HG03280 (cell line): ENCODE results near the gene PRPF19.

Experiments used
- ATAC-seq: cut with Tn5 transposase; IDR thresholded peaks from one replicate; pipeline ENCODE4 v1.9.1; 2021; ENCODE audit warnings: mild to moderate bottlenecking, moderate library complexity; ENCODE audit not compliant: unreplicated experiment

Gene PRPF19

DNA sequence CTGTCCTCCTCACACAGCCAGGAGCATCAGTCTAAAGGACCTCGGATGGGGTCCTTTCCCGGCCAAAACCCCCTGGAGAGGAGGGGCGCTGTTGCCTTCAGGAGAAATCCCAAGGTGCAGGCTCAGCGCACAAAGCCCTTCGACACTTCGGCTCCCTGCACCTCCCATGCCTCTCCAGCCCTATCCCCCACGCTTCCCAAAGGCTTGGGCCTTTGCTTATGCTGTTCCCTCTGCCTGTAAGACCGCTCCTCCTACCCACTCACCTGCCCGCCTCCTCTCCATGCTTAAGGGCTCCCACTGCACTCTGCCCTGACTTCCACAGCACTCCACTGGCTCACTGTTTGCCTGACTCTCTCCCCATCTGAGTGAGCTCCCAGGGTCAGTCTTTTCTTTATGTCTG, 32.1 kb upstream of the PRPF19 start:
- ATAC-seq: no peak

- ATAC-seq: no peak
Observed at GRCh38 chr11:60937811-60938210, 31.4 kb upstream of the PRPF19 start.

GRCh38 chr11:60937144-60937527, 30.8 kb upstream of the PRPF19 start:
- no peak for ATAC-seq

- no peak for ATAC-seq
Observed at GRCh38 chr11:60936467-60937143, 30.2 kb upstream of the PRPF19 start.

GRCh38 chr11:60935676-60936442, 29.5 kb upstream of the PRPF19 start:
- no peak for ATAC-seq

GRCh38 chr11:60934790-60935605, 28.6 kb upstream of the PRPF19 start:
- ATAC-seq: no peak

DNA sequence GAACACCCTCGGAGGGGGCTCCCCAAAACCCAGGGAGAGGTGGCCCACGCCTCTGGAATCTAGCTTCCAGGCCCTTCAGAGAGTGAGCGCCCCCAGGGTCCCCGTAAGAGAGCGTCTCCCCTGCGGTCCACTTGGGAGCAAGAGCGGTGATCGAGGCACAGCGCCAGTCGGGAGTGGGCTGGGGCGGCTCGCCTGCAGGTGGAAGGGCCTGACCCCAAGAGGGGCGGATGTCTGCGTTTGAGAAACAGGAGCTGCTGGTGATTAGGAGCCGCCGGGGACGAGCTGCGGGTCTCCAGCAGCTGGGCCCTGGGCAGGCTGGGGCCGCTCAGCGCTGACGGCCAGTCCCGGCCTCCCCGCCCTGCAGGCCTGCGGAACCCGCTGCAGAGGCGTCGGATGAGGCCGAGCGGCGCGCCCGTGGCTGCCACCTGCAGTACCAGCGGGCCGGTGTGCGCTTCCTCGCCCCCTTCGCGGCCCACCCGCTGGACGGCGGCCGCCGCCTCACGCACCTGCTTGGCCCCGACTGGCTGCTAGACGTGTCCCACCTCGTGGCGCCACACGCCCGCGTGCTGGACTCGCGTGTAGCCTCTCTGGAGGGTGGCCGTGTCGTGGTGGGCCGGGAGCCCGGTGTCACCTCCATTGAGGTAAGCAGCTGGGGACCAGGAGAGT, 27.9 kb upstream of the PRPF19 start:
- ATAC-seq: no peak

- no peak for ATAC-seq
Observed at GRCh38 chr11:60933416-60934123, 27.2 kb upstream of the PRPF19 start.

GRCh38 chr11:60932605-60933356, 26.4 kb upstream of the PRPF19 start:
- ATAC-seq: no peak

- ATAC-seq: no peak
Observed at GRCh38 chr11:60931917-60932316, 25.5 kb upstream of the PRPF19 start.

DNA sequence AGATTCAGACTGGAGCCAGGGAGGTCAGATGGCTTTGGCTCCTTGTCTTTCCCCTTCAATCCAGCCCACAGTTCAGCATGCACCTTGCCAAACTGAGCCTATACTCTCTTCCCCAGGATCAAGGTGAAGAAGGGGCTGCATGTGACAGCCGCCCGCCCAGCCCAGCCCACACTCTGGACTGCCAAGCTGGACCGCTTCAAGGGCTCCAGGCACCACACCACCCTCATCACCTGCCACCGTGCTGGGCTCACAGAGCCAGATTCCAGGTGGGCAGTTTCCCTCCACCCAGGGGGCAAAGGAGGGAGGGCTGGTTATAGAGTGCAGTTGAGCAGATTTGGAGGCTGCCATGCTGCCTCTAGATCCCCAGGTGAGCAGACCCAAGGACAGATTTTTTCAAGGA, 24.0 kb upstream of the PRPF19 start:
- ATAC-seq: no peak

GRCh38 chr11:60929764-60930163, 23.4 kb upstream of the PRPF19 start:
- no peak for ATAC-seq

DNA sequence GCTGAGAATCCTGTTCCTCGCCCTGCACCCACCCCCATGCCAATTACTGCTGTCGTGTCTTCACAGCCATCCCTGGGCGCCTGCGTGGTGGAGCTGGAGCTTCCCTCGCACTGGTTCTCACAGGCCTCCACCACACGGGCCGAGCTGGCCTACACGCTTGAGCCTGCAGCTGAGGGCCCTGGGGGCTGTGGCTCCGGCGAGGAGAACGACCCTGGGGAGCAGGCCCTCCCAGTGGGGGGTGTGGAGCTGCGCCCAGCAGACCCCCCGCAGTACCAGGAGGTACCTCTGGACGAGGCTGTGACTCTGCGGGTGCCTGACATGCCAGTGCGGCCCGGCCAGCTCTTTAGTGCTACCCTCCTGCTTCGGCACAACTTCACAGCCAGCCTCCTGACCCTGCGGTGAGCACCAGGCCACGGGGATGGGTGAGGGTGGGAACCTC, 22.2 kb upstream of the PRPF19 start:
- ATAC-seq: no peak

GRCh38 chr11:60927600-60927999, 21.2 kb upstream of the PRPF19 start:
- ATAC-seq: no peak

GRCh38 chr11:60927061-60927592, 20.7 kb upstream of the PRPF19 start:
- ATAC-seq: no peak

DNA sequence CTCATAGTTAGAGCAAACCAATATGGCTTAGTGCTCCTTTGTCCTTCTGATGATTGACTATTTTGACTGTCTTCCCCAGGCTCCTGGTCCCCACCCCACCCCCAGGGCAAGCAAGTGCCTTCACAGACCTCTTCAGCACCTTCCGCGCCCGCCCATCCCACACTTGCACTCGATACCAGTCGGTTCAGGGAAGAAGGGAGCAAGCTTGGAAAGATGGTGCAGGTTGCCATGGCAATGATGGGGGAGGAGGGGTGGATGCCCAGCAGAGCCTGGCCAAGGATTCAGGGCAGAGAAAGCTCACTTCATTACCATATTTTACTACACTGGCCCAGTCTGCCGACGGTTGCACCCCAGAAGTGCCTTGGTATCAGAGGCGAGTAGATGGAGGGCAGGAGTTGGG, 20.1 kb upstream of the PRPF19 start:
- no peak for ATAC-seq

GRCh38 chr11:60925868-60926267, 19.5 kb upstream of the PRPF19 start:
- no peak for ATAC-seq

DNA sequence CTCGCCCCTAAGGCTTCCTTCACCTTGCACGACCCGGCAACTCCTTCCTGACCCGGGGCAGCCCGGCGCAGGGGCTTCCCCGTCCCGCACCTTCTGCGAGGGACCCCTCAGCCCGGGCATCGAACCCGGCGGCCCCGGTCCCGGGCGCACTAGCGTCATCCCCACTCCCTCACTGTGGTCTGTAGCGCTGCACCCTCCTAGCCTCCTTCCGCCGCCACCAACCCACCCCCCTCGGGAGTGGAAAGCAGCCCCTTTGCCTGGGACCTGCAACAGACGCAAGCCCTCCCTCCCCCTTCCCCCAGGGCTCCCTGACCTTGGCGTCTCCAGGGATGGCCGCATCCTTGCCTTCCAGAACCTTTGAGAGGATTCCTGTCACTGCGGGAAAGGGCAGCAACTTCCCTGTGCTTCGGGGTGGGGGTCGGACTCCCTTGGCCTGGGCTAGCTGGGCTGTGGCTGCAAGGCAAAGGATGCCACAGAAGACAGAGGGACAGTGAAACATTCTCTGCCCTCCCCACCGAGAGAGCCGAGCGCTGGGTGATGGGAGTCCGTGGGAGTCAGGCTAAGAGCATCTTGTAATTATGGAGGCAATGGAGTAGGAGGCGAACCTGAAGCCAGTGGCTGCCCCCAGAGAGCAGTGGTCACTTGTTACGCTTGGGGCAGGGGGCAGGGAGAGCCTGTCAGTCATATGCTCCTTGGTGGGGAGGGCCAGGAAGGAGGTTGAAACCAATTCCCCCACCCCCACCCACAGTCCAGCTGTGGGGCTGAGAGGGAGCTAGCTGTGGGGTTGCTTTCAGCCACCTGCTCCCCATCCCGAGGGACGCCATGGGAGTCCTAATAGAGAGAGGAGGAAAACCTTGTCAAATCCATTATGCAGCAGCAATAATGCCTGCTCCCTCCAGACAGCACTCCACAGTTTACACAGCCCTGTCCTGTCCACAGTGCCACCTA, 18.8 kb upstream of the PRPF19 start:
- ATAC-seq: no peak
